HEK293 (cell line): ENCODE measurements around the gene SECISBP2L.

Experiments
- CTCF ChIA-PET: fragments of 350-600 bp; formaldehyde crosslinking; extraction: SDS; loops from one replicate; lab custom pipeline; 2021; ENCODE audit warnings: antibody characterized with exemption; lab: Yijun Ruan, JAX
- POLR2A ChIA-PET: fragments of 300-600 bp; formaldehyde crosslinking; extraction: SDS; loops from one replicate; lab custom pipeline; 2020; ENCODE audit warnings: antibody characterized with exemption, inconsistent platforms; lab: Yijun Ruan, JAX
- H3K27ac ChIP-seq: fragments of 200-500 bp; sonication (Bioruptor generic); 2 replicates; pipeline ENCODE4 v1.5.1; 2014; ENCODE audit warnings: low read depth, low read length, control low read depth, inconsistent platforms; ENCODE audit errors: extremely low read depth
- H3K36me3 ChIP-seq, 2 experiments: fragments of 200-500 bp in 1 of 2; sonication (Bioruptor generic) in 1 of 2; 1 replicate in 1 of 2; 2 replicates in 1 of 2; pipeline ENCODE4 v1.5.1; 2014 to 2017; ENCODE audit warnings: inconsistent platforms in 2 of 2, low read length in 2 of 2; ENCODE audit not compliant: control insufficient read depth in 2 of 2, insufficient read depth in 1 of 2
- H3K4me1 ChIP-seq: fragments of 200-500 bp; sonication (Bioruptor generic); 2 replicates; pipeline ENCODE4 v1.5.1; 2014; ENCODE audit warnings: mild to moderate bottlenecking, low read length, inconsistent platforms; ENCODE audit not compliant: control insufficient read depth, insufficient read depth
- H3K4me3 ChIP-seq: 2 replicates; pipeline ENCODE4 v1.5.1; 2011; ENCODE audit warnings: low read depth, mild to moderate bottlenecking, control low read depth, low read length, moderate library complexity
- H3K9me3 ChIP-seq: fragments of 200-500 bp; sonication (Bioruptor generic); 2 replicates; pipeline ENCODE4 v1.5.1; 2014; ENCODE audit warnings: low read depth, low read length, inconsistent platforms; ENCODE audit not compliant: control insufficient read depth, insufficient read depth
- ATF2 ChIP-seq: fragments of 450-650 bp; formaldehyde crosslinking; IDR thresholded peaks from 2 replicates; pipeline ENCODE4 v1.5.1; 2016; ENCODE audit warnings: missing biosample characterization, missing genetic modification characterization, low read depth
- BCL6B ChIP-seq: fragments of 450-650 bp; formaldehyde crosslinking; IDR thresholded peaks from 2 replicates; pipeline ENCODE4 v1.5.1; 2017; ENCODE audit warnings: missing biosample characterization, missing genetic modification characterization
- INSM2 ChIP-seq: fragments of 450-650 bp; formaldehyde crosslinking; IDR thresholded peaks from 2 replicates; pipeline ENCODE4 v1.5.1; 2016; ENCODE audit warnings: missing biosample characterization, missing genetic modification characterization
- KLF16 ChIP-seq: fragments of 450-650 bp; formaldehyde crosslinking; IDR thresholded peaks from 2 replicates; pipeline ENCODE4 v1.5.1; 2017; ENCODE audit warnings: missing biosample characterization, missing genetic modification characterization
- KLF8 ChIP-seq: fragments of 450-650 bp; formaldehyde crosslinking; IDR thresholded peaks from 2 replicates; pipeline ENCODE4 v1.5.1; 2016; ENCODE audit warnings: missing biosample characterization, missing genetic modification characterization
- PRDM10 ChIP-seq: fragments of 450-650 bp; formaldehyde crosslinking; IDR thresholded peaks from 2 replicates; pipeline ENCODE4 v1.5.1; 2016; ENCODE audit warnings: missing biosample characterization, missing genetic modification characterization
- PRDM6 ChIP-seq: fragments of 450-650 bp; formaldehyde crosslinking; IDR thresholded peaks from 2 replicates; pipeline ENCODE4 v1.5.1; 2017; ENCODE audit warnings: missing biosample characterization, missing genetic modification characterization
- RBAK ChIP-seq: fragments of 450-650 bp; formaldehyde crosslinking; IDR thresholded peaks from 2 replicates; pipeline ENCODE4 v1.5.1; 2016; ENCODE audit warnings: missing biosample characterization, missing genetic modification characterization
- ZBTB21 ChIP-seq: fragments of 450-650 bp; formaldehyde crosslinking; IDR thresholded peaks from 2 replicates; pipeline ENCODE4 v1.5.1; 2017; ENCODE audit warnings: missing biosample characterization, missing genetic modification characterization
- ZBTB8A ChIP-seq: fragments of 450-650 bp; formaldehyde crosslinking; IDR thresholded peaks from 2 replicates; pipeline ENCODE4 v1.5.1; 2016; ENCODE audit warnings: missing biosample characterization, missing genetic modification characterization
- ZNF114 ChIP-seq: fragments of 450-650 bp; formaldehyde crosslinking; IDR thresholded peaks from 2 replicates; pipeline ENCODE4 v1.5.0; 2017; ENCODE audit warnings: missing biosample characterization, missing genetic modification characterization
- ZNF311 ChIP-seq: fragments of 450-650 bp; formaldehyde crosslinking; IDR thresholded peaks from 2 replicates; pipeline ENCODE4 v1.5.1; 2017; ENCODE audit warnings: missing biosample characterization, missing genetic modification characterization, borderline replicate concordance
- ZNF580 ChIP-seq: fragments of 450-650 bp; formaldehyde crosslinking; IDR thresholded peaks from 2 replicates; pipeline ENCODE4 v1.5.1; 2016; ENCODE audit warnings: missing biosample characterization, missing genetic modification characterization
- ZSCAN4 ChIP-seq: fragments of 450-650 bp; formaldehyde crosslinking; IDR thresholded peaks from 2 replicates; pipeline ENCODE4 v1.5.1; 2017; ENCODE audit warnings: missing biosample characterization, missing genetic modification characterization
- ZSCAN5A ChIP-seq: fragments of 450-650 bp; formaldehyde crosslinking; IDR thresholded peaks from 2 replicates; pipeline ENCODE4 v1.5.1; 2016; ENCODE audit warnings: missing biosample characterization, missing genetic modification characterization

The SECISBP2L gene

GRCh38 chr15:49044766-49045606 is 1.3 kb downstream of the SECISBP2L start (continued):
- TF ChIP-seq PRDM10 (no peak), RBAK (tag by site-specific recombination) (no peak), ZSCAN4 (no peak), KLF8 (tag by site-specific recombination) (no peak)

- Histone ChIP-seq H3K27ac (no peak overlapping the region), H3K4me1 (peaks cover 6% of the 10 kb centered on the region; the same call in 1 of the 2 replicates), H3K36me3 (no peaks in the 10 kb centered on the region), H3K4me3 (no peak overlapping the region; the same call in 1 of the 2 replicates), H3K9me3 (no peaks in the 10 kb centered on the region)
- POLR2A ChIA-PET: no interaction called here
- CTCF ChIA-PET: interaction anchor here (0.6 kb wide), 1 partner anchor 10 kb away, joined by 3 read pairs; no protein-coding TSS in a partner anchor
- no peak for TF ChIP-seq INSM2
- no peak for TF ChIP-seq KLF16
- peak; percentile 71 for TF ChIP-seq ATF2
- TF ChIP-seq ZBTB21 (tag by site-specific recombination): no peak
- no peak for TF ChIP-seq ZNF114 (tag by site-specific recombination)
- no peak for TF ChIP-seq ZSCAN5A (tag by site-specific recombination)
- no peak for TF ChIP-seq BCL6B (tag by site-specific recombination)
- TF ChIP-seq PRDM6 (tag by site-specific recombination): peak; percentile 77
- TF ChIP-seq ZNF580: no peak
- no peak for TF ChIP-seq ZBTB8A (tag by site-specific recombination)
- no peak for TF ChIP-seq ZNF311 (tag by site-specific recombination)
Measured at GRCh38 chr15:49044002-49044401, 2.2 kb downstream of the SECISBP2L start.
